Neuronal stem cell (in vitro differentiated cells): ENCODE measurements around the gene RPUSD1.

Experiments
- DNase-seq: peaks from one replicate; pipeline ENCODE4 v3.0.0-alpha.2; 2013; ENCODE audit warnings: low spot score
- H2AFZ ChIP-seq: one replicate; pipeline ENCODE4 v1.6.1; 2013; ENCODE audit warnings: mild to moderate bottlenecking, low read length, inconsistent platforms
- H2AK5ac ChIP-seq: 2 replicates; pipeline ENCODE4 v1.6.1; 2013; ENCODE audit warnings: low read depth, mild to moderate bottlenecking, inconsistent platforms, low read length, moderate library complexity, mixed read lengths
- H2BK120ac ChIP-seq: 2 replicates; pipeline ENCODE4 v1.6.1; 2013; ENCODE audit warnings: low read depth, mild to moderate bottlenecking, inconsistent platforms, low read length, moderate library complexity, mixed read lengths
- H2BK12ac ChIP-seq: one replicate; pipeline ENCODE4 v1.6.1; 2013; ENCODE audit warnings: low read length, inconsistent platforms
- H2BK15ac ChIP-seq: 2 replicates; pipeline ENCODE4 v1.6.1; 2013; ENCODE audit warnings: mild to moderate bottlenecking, low read length, inconsistent platforms, mixed read lengths
- H2BK5ac ChIP-seq: one replicate; pipeline ENCODE4 v1.6.1; 2013; ENCODE audit warnings: inconsistent platforms, mild to moderate bottlenecking, low read length, moderate library complexity
- H3K14ac ChIP-seq: one replicate; pipeline ENCODE4 v1.6.1; 2013; ENCODE audit warnings: low read length, inconsistent platforms
- H3K18ac ChIP-seq: 2 replicates; pipeline ENCODE4 v1.6.1; 2013; ENCODE audit warnings: low read length, inconsistent platforms
- H3K23ac ChIP-seq: 2 replicates; pipeline ENCODE4 v1.6.1; 2013; ENCODE audit warnings: low read depth, mild to moderate bottlenecking, mixed read lengths, low read length, inconsistent platforms; ENCODE audit not compliant: poor library complexity
- H3K27ac ChIP-seq: replicated peaks from 3 replicates; pipeline ENCODE4 v1.5.1; 2013; ENCODE audit warnings: low read length, inconsistent platforms
- H3K27me3 ChIP-seq, 3 experiments: 2 replicates each; pipeline ENCODE4 v1.6.1; 2013; ENCODE audit warnings: low read length in 3 of 3, mild to moderate bottlenecking in 2 of 3, inconsistent platforms in 1 of 3, low read depth in 1 of 3, mixed read lengths in 1 of 3, moderate library complexity in 1 of 3; ENCODE audit not compliant: control insufficient read depth in 3 of 3, insufficient read depth in 3 of 3
- H3K36me3 ChIP-seq, 2 donors: replicated peaks in 1 of 2; 2 replicates each; pipeline ENCODE4 v1.6.1; 2013; ENCODE audit warnings: low read length in 2 of 2; ENCODE audit not compliant: control insufficient read depth in 2 of 2, insufficient read depth in 2 of 2
- H3K4ac ChIP-seq: 2 replicates; pipeline ENCODE4 v1.6.1; 2013; ENCODE audit warnings: inconsistent platforms, mild to moderate bottlenecking, low read length, moderate library complexity
- H3K4me1 ChIP-seq, 2 donors: 1 replicate in 1 of 2; 2 replicates in 1 of 2; pipeline ENCODE4 v1.6.1; 2013; ENCODE audit warnings: low read length in 2 of 2, low read depth in 1 of 2; ENCODE audit not compliant: control insufficient read depth in 2 of 2, insufficient read depth in 1 of 2
- H3K4me2 ChIP-seq: one replicate; pipeline ENCODE4 v1.6.1; 2013; ENCODE audit warnings: mild to moderate bottlenecking, low read length, inconsistent platforms; ENCODE audit not compliant: insufficient read depth, poor library complexity, severe bottlenecking
- H3K4me3 ChIP-seq, 2 donors: 2 replicates each; pipeline ENCODE4 v1.5.1; 2013; ENCODE audit warnings: low read length in 2 of 2, mild to moderate bottlenecking in 2 of 2, inconsistent platforms in 1 of 2, moderate library complexity in 1 of 2
- H3K79me1 ChIP-seq: one replicate; pipeline ENCODE4 v1.6.1; 2013; ENCODE audit warnings: low read depth, mild to moderate bottlenecking, inconsistent platforms, low read length, moderate library complexity
- H3K9ac ChIP-seq: one replicate; pipeline ENCODE4 v1.6.1; 2013; ENCODE audit warnings: mild to moderate bottlenecking, low read depth, low read length, inconsistent platforms; ENCODE audit not compliant: poor library complexity
- H3K9me3 ChIP-seq, 2 donors: replicated peaks in 1 of 2; 2 replicates each; pipeline versions ENCODE3 to v1.6.1; 2013; ENCODE audit warnings: low read length in 2 of 2, mild to moderate bottlenecking in 2 of 2, inconsistent platforms in 1 of 2, low read depth in 1 of 2, mixed read lengths in 1 of 2, moderate library complexity in 1 of 2; ENCODE audit not compliant: control insufficient read depth in 2 of 2, insufficient read depth in 1 of 2
- H4K8ac ChIP-seq: one replicate; pipeline ENCODE4 v1.6.1; 2013; ENCODE audit warnings: low read depth, mild to moderate bottlenecking, inconsistent platforms, low read length, moderate library complexity
- H4K91ac ChIP-seq: one replicate; pipeline ENCODE4 v1.6.1; 2013; ENCODE audit warnings: low read length, low read depth, mild to moderate bottlenecking, inconsistent platforms; ENCODE audit not compliant: poor library complexity
- WGBS, 2 donors: extraction: QIAGEN DNeasy Blood & Tissue Kit; methylation state at CpG; one replicate each; pipeline ENCODE4 v1.1.7; 2013; ENCODE audit warnings: missing lambda C conversion rate in 2 of 2, mixed read lengths in 1 of 2; ENCODE audit not compliant: insufficient read length in 2 of 2, insufficient replicate concordance in 1 of 2; ENCODE audit errors: extremely low coverage in 2 of 2; 5-methylcytosine and 5-hydroxymethylcytosine counted together

Gene RPUSD1

DNA sequence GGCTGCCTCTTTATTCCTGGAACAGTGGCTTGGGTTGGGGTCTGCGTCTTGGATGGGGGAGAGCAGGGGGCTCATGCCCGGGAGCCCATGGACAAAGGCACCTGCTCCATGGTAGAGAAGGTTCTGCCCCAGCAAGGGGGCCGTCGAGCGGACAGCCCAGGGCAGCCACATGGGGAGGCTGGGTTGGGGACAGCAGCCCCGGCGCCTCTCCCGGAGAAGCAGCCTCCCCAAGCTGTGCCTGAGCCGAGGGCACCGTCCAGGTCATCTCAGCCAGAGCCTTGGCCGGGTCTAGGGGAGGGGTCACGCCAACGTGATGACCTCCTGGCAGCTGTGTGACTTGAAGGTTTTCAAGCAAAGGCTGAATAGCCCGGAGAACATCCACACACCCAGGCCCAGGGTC, 45.2 kb upstream of the RPUSD1 start:
- Histone ChIP-seq H3K36me3 (no peaks in the 10 kb centered on the region), H3K4me1 (no peaks in the 10 kb centered on the region), H2AFZ (no peak overlapping the region), H2AK5ac (no peak overlapping the region), H3K27me3 (peaks cover 0 to 11% (median 2%) of the 10 kb centered on the region in 3 experiments), H2BK15ac (no peak overlapping the region), H3K23ac (no peak overlapping the region), H3K18ac (no peak overlapping the region), H3K4me3 (no peak overlapping the region), H3K4ac (no peak overlapping the region), H3K79me1 (no peaks in the 10 kb centered on the region), H3K4me2 (no peak overlapping the region), H3K9ac (no peak overlapping the region), H3K27ac (no peak overlapping the region), H3K14ac (no peak overlapping the region), H2BK5ac (no peak overlapping the region), H2BK120ac (no peak overlapping the region), H4K91ac (no peak overlapping the region), H4K8ac (no peak overlapping the region), H2BK12ac (no peak overlapping the region), H3K9me3 (peaks cover 11 to 12% of the 10 kb centered on the region in 2 donors)
- no CpG with 5 or more reads among the region's 14 CpGs for WGBS, 2 donors
- DNase-seq, result no peak

DNA sequence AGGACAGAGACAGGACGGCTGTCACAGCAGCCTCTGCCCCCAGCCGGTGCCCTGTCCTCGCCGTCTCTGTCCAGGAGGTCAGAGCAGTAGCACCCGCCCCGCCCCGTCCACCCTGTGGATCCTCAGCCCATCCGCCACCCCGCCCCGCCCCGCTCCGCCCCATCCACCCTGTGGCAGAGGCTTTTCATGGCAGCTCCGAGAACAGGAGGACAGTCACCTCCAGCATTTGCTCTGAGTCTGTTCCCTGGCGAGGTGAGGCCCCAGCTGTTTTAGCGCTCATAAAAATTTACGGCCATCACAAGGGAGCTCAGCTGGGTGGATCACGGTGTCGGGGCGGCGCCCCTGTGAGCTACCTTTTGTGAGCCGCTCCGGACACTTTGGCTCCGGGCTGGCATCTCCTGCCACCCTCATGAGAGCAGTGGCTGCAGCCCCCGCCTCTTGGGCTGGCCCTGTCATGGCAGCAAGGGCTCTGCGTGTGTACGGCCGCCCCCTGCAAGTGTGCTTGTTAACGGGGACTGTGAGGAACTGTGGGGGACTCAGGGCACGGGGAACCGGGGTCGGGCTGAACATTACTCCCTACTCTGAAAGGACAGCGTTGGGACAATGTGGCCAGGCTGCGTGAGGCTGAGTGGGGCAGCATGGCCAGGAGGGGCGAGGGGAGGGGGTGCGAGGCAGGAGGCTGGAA, 44.6 kb upstream of the RPUSD1 start:
- no peak overlapping the region for H2AFZ ChIP-seq
- H4K8ac ChIP-seq, result peak overlapping the region; percentile 43
- H3K4me2 ChIP-seq, result no peak overlapping the region
- no peak overlapping the region for H4K91ac ChIP-seq
- DNase-seq, result no peak
- no CpG with 5 or more reads among the region's 35 CpGs for WGBS, 2 donors
- no peak overlapping the region for H2BK15ac ChIP-seq
- no peak overlapping the region for H3K4ac ChIP-seq
- no peak overlapping the region for H3K9ac ChIP-seq
- H2BK120ac ChIP-seq, result no peak overlapping the region
- no peak overlapping the region for H2BK5ac ChIP-seq
- peak overlapping the region; percentile 54 for H2AK5ac ChIP-seq
- peaks cover 11 to 12% of the 10 kb centered on the region in 2 donors for H3K9me3 ChIP-seq
- H2BK12ac ChIP-seq, result no peak overlapping the region
- no peak overlapping the region for H3K4me3 ChIP-seq
- no peaks in the 10 kb centered on the region for H3K79me1 ChIP-seq
- peak overlapping the region; percentile 65 for H3K23ac ChIP-seq
- no peaks in the 10 kb centered on the region for H3K4me1 ChIP-seq
- H3K27me3 ChIP-seq, result peaks cover 0 to 15% (median 2%) of the 10 kb centered on the region in 3 experiments
- peak overlapping the region; percentile 64 for H3K18ac ChIP-seq
- H3K27ac ChIP-seq, result no peak overlapping the region
- no peaks in the 10 kb centered on the region for H3K36me3 ChIP-seq
- peak overlapping the region; percentile 8 for H3K14ac ChIP-seq

DNA sequence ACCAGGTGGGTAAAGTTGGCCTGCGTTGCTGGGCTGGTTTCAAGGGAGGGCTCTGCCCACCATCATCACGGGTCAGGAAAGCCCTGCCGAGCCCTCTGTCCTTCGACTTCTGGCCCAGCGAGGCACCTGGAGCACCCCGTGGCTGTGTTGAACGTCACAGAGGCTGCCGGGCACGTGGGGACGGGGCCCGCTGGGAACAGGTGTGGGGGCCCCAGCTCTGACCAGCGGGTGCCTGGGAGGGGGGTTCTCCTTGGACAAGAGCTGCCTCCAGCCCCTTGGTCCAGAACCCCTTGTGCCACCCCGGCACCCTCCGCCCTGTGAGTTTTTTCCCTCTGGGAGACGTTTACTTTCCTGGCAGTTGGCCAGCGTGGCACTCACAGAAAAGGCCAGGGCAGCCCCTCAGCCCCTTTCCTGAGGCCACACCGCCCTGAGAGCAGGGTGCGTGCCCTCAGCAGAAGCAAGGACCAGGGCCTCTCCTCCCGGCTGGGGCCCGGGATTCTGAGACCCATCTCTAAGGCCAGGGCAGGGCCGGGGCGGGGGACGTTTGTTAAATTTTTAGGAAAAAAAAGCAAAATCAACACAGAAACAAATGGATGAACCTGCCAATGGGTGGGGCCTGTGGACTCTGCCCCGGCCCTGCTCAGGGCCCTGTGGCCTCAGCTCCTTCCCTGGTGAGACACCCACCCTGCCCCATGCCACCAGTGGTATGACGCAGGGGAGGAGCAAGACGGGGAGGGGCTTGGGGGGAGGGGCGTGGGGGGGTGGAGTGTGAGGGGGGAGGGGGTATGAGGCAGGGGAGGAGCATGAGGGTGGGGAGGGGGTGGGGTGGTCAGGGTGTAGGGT, 43.6 kb upstream of the RPUSD1 start:
- Histone ChIP-seq H3K27me3 (peaks cover 0 to 24% (median 2%) of the 10 kb centered on the region in 3 experiments), H4K91ac (no peak overlapping the region), H2AK5ac (peak overlapping the region; percentile 74), H3K36me3 (no peaks in the 10 kb centered on the region), H3K14ac (peak overlapping the region; percentile 38), H3K9ac (peak overlapping the region; percentile 4), H3K18ac (peak overlapping the region; percentile 44), H3K4me2 (no peak overlapping the region), H3K9me3 (peaks cover 8 to 14% of the 10 kb centered on the region in 2 donors), H2BK15ac (peak overlapping the region; percentile 81), H3K4me3 (no peak overlapping the region), H4K8ac (no peak overlapping the region), H3K23ac (no peak overlapping the region), H3K4me1 (no peaks in the 10 kb centered on the region), H3K79me1 (no peaks in the 10 kb centered on the region), H2BK12ac (peak overlapping the region; percentile 22), H2BK5ac (no peak overlapping the region), H2AFZ (no peak overlapping the region), H3K27ac (no peak overlapping the region), H3K4ac (no peak overlapping the region), H2BK120ac (no peak overlapping the region)
- DNase-seq, result no peak
- WGBS, 2 donors, result no CpG with 5 or more reads among the region's 27 CpGs
